NK-92 treated with Interleukin-12 subunit alpha and Interleukin-12 subunit beta, amount 100 ng/mL, for 24 hours (cell line): ENCODE measurements around the gene DAGLB.
"Not testable (repeated sequence)": the region's sequence is repeated elsewhere in the genome, so short reads cannot be mapped to it uniquely, and the experiment has no call there.

Experiments used
- DNase-seq: peaks from one replicate; lab custom pipeline; 2025; lab: John Stamatoyannopoulos, UW

DAGLB gene

DNA sequence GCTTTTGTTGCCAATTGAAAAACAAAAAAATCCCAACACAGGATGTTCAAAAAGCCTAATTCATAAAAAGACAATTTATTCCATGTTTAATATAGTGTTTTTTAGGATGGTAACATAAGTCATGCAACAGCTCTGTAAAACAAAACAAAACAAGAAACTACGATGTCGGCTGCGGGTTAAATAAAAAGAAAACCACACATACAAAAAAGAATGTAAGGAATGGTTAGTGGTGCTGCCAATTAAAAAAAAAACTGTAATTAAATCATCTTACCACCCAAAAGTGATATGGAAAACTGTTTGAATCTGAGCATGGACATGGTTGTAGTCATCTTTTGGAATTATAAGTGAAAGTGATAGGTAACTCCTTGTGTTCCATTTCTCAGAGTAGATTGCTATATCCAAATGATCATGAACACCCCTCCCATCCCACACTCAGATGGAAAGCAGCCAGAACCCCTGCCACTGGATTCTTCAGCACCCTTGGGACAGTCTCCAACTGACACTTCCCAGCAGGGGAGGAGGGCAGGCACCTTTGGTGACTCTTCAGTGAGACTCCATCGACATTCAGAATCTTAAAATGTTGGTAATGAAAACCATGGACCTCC is 14.3 kb upstream of the DAGLB start:
- no peak for DNase-seq

DNA sequence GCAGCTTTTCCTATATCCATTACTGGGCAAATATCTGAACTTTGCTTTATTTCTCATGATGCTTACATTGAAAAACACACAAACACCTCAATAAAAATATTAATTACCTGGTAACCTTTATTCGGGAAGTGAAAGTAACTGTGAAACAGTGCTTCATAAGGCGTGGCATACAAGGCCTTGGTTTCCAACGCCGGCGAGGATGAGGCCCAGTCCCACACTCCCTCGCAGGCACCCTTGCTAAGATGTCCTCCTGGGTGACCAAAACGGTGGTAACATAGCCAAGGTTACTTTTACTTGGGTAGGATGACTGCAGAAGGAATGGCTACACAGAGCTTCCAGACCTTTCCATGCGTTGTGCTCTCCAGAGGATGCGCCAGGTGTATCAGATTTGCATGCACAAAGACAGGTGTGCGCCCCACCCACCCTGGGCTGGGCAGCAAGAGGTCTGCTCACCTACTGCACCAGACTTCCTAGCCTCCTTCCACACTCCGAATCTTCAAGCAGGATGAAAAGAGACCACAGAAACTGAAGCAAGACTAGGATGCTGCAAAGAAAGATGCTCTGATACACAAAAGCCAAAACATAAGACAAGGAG is 13.3 kb upstream of the DAGLB start:
- DNase-seq: no peak

DNA sequence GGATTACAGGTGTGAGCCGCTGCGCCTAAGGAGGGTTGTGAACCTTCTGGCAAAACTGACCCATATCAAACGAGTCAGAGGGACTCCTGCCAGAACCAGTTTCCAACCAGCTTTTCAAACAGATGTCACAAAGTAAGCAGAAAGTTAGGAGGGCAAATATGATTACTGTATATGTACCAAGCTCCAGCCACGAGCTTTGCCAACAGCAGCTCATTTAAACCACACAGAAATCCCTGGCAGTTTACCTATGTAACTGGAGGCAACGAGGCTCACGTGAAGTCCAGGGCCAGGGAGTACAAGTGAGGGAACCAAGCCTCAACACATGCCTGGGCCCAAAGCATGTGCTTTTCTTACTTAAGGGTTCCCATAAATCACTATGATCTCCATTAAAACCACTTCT is 12.5 kb upstream of the DAGLB start:
- no peak for DNase-seq

DNA sequence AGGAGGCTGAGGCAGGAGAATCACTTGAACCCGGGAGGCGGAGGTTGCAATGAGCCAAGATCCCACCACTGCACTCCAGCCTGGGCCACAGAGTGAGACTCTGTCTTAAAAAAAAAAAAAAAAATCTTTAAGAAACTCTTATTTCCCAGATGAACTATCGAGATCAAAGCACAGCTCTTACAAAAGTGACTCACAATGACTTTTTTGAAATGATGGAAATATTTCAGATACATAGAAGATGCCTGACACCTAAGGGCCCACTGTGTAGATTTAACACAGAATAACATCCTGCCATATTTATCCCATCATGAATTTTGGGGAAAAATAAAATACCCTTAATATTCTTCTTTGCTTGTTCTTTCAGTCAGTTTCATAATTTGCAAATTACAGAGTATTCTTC is 10.9 kb upstream of the DAGLB start:
- DNase-seq: not testable (repeated sequence)

DNA sequence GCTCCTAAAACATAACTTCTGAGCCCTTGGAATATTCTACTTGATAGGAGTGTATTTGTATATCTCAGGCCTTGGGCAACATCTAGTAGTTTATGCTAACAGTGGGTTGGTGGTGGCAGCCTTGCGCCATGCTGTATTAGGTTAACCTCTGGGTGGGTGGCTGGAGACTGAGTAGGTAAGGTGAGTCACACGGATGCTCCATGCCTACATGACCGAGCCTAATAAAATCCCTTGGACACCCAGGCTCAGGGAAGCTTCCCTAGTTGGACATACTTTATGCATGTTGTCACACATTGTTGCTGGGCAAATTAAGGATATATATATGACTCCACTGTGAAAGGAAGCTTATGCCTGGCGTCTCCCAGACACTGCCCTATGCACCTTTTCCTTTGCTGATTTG is 6.0 kb upstream of the DAGLB start:
- no peak for DNase-seq

DNA sequence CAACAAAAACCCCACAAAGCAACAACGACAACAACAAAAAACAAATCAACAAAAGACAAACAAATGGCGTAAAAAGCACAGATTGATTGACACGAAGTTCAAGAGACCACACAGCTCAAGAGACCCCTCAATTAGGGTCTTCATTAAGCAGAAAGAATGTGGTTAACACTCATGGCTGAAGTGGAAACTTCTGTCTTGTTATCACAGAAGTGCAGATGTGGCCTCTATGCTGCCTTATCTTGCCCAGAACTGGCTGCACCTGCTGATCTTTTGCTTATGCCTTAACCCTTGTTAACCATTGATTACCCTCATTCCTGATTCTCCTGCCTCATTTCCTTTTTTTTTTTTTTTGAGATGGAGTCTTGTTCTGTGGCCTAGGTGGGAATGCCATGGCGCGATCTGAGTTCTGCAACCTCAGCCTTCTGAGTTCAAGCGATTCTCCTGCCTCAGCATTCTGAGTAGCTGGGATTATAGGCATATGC is 3.5 kb upstream of the DAGLB start:
- DNase-seq: no peak

DNA sequence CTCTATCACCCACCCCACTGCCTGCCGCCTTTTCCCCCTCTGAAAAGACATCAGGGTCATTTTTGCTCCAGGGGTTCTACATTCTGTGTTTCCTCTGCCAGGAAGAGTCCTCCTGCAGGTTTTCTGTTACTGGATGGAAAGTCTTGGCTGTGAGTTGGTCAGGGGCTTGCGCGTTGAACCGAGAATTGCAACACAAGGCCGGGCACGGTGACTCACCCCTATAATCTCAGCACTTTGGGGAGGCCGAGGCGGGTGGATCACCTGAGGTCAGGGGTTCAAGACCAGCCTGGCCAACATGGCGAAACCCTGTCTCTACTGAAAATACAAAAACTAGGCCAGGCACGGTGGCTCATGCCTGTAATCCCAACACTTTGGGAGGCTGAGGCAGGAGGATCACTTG is 2.8 kb upstream of the DAGLB start:
- not testable (repeated sequence) for DNase-seq

DNA sequence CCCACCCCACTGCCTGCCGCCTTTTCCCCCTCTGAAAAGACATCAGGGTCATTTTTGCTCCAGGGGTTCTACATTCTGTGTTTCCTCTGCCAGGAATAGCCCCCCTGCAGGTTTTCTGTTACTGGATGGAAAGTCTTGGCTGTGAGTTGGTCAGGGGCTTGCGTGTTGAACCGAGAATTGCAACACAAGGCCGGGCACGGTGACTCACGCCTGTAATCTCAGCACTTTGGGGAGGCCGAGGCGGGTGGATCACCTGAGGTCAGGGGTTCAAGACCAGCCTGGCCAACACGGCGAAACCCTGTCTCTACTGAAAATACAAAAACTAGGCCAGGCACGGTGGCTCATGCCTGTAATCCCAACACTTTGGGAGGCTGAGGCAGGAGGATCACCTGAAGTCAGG is 2.1 kb upstream of the DAGLB start:
- DNase-seq: not testable (repeated sequence)

DNA sequence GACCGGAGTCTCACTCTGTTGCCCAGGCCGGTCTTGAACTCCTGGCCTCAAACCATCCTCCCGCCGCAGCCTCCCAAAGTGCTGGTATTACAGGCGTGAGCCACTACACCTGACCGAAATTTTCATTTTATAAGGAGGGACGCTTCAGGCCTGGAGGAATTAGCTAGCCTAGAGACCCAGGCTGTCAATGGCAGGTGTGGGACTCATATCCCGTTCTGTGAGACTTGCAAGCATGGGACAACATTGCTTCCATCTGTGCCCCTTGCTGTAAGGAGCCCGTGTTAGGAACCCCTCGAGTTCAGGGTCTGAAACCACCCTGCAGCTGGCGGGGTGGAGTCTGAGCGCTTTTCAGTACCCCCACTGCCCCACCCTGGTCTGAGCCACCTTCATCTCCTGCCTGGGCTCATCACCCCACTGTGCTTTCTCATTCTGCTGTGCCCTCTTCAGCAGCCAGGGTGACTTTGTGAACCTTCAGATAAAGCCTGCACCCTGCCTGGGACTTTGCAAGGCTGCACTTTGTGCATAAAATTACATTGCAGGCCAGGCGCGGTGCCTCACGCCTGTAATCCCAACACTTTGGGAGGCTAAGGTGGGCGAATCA is 1.3 kb upstream of the DAGLB start:
- DNase-seq: no peak

DNA sequence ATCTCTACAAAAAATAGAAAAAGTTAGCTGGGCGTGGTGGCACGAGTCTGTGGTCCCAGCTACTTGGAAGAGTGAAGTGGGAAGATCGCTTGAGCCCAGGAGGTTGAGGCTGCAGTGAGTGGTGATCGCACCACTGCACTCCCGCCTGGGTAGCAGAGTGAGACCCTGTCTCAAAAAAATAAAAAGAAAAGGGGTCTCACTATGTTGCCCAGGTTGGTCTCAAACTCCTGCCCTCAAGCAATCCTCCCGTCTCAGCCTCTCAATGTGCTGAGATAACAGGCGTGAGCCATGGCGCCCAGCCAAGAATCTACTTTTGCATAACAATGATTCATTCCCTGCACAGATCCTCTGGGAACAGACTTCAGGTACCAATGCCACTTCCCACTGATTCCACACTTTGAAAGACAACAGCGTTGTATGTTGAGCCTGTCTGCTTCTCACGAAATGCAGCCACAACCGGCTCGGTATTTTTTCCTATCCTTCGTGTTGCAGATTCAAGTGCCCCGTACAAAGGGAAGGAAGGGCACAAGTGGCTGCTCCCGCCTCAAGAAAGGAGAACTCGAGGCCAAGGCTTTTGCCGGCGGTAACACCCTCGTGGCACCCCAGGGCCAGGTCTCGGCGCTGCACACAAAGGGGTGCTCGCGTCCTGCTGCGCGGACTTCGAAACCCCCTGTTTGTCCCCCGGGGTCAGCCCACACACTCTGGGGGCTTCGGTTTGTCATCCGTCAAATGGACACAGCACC is 745 bp downstream of the DAGLB start:
- peak; percentile 21 for DNase-seq

DNA sequence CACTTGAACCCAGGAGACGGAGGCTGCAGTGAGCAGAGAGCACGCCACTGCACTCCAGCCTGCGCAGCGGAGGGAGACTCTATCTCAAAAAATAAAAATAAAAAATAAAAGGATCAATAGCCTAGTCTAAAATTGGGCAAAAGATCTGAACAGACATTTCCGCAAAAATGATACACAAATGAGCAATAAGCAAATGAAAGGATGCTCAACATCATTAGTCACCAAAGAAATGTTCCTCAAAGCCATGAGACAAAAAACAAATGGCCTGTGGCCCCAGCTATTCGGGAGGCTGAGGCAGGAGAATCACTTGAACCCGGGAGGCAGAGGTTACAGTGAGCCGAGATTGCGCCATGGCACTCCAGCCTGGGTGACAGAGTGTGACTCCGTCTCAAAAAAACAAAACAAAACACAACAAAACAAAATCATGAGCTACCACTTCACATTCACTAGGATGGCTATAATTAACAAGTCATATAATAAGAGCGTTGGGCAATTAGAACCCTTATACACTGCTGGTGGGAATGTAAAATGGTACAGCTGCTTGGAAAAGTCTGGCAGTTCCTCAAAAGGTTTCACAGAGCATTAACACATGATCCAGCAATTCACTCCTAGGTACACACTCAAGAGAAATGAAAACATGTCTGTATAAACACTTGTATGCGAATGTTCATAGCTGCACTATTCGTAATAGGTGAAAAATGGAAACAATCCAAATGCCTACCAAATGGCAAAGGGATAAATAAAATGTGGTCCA is 3.1 kb downstream of the DAGLB start:
- no peak for DNase-seq

DNA sequence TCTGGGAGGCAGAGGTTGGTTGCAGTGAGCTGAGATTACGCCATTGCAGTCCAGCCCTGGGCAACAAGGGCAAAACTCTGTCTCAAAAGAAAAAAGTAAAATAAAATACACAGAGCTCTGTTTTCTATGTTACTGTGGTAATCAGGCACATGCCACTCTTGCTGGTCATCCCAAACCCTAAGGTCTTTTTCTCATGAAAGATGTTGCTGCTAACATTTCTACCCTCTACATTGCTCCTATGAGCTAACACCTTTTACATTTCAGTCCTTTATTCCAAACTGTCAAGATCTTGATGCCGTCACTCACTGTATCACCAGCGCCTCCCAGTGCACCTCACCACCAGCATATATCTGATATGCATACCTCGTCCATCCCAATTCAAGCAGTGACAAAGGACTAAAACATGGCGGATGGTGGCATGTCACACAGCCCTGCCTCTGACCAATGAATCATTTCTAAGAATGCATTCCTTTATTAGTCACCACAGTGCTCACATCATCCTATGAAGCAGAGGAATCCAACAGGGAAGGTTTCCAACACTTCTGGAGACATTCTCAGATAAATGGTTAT is 4.3 kb downstream of the DAGLB start:
- DNase-seq: no peak

DNA sequence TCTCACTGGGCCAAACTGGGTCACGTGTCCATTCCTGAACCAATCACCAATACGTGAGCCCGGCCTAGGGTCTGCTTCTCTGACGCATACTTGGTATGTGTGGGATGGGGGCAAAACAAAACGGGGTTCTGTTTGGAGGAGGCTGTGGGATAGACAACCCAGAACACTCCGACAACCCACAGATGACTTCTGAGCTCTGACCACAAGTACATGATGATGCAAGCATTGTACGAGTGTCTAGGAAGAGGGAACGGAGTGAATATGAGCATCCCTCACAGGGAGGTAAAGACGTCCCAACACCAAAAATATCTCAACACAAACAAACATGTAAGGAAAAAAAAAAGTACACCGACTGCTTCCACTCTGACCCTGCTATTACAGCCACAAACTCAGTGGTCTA is 5.6 kb downstream of the DAGLB start:
- DNase-seq: no peak

DNA sequence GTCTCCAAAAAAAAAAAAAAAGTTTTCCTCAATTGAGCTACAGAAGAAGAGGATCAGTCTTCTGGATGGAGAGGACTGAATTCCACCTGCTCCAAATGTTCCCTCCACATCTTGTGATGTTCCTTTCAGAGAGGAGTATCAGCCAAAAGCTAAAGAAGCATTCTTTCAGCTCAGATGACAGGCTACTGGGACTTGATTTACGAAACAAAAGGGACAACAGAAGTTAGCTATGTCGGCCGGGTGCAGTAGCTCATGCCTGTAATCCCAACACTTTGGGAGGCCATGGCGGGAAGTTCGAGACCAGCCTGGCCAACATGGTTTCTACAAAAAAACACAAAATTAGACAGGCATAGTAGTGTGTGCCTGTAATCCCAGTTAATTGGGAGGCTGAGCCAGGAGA is 7.4 kb downstream of the DAGLB start:
- DNase-seq: no peak

DNA sequence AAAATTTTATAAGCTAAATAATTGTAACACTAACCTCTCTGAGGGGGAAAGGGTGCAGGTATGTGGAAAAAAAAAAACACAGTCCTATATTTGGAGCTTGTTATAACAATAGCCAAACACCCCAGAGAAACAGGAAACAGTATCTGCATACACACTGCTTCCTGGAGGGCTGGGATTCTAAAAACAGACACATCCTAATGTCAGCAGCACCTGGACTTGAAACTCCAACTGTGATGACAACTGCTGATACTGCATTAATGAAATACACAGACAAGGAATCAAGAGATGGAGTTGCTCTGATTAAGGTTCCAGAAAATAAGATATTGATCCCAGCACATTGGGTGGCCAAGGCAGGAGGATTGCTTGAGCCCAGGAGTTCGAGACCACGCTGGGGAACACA is 9.3 kb downstream of the DAGLB start:
- DNase-seq: no peak

DNA sequence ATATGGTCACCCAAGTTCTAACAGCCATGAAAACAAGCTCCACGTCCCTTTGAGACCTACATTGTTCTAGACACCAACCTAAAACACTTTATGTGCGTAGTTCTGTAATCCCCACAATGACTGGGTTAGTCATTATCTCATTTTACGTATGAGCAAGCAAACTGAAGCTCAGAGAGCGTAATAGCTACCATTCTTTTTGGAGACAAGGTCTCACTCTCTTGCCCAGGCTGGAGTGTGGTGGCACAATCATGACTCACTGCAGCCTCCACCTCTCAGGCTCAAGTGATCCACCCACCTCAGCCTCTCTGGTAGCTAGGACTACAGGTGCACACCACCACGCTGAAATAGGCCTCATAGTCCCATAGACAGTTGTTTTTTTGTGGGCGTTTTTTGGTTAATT is 10.5 kb downstream of the DAGLB start:
- DNase-seq: no peak

DNA sequence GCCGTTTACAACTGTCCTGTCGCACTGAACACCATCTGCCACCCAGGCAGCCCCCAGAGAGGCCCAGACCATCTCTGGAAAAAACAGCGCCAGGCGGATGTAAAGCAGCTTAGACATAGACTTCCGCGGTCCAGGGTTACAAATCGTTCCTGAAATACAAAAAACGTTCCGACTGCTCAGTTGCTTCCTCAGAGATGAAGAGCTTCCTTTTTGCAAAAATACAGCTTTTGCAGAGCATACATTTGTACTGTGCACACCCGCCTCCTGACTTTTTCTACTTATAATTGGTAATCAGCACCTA is 11.4 kb downstream of the DAGLB start:
- DNase-seq: no peak

DNA sequence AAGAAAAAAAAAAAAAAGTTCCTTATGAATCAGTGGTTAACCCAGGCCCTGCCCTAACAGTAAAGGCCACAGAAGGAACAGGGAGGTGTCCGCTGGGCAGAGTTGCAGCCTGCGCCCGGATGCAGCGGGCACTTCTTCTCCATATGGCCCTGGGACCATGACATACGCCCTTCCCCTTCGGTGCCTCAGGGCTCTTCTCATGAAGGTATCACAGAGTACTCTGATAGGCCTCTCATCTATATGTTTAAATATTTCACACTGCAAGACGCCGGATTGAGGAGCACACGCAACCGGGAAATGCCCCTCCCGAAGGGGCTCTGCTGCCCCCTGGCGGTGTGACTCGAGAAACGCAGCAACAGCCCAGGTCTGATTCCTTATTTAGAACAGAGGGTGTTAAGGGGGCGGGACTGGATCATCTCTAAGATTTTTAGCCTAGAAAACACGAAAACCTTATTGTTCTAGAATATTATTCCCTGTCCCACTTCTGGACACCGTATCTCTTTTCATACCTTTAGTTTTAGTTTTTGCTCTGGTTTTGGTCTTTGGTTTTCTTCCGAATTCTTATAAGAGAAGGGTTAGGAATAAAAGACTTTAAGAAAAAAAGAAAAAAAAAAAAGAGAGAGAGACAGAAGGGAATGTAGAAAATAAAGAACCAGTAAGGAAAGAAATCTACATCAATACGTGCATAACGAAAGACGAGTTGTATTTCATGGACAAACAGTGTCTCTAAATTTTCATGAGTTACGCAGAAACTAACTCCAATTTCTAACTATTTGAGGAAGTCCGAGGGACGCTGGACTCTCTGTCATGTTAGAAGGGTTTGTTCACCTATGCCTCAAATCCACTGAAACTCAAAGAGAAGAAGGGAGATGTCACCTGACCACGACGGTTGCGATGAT is 12.0 kb downstream of the DAGLB start:
- DNase-seq: peak; percentile 44

DNA sequence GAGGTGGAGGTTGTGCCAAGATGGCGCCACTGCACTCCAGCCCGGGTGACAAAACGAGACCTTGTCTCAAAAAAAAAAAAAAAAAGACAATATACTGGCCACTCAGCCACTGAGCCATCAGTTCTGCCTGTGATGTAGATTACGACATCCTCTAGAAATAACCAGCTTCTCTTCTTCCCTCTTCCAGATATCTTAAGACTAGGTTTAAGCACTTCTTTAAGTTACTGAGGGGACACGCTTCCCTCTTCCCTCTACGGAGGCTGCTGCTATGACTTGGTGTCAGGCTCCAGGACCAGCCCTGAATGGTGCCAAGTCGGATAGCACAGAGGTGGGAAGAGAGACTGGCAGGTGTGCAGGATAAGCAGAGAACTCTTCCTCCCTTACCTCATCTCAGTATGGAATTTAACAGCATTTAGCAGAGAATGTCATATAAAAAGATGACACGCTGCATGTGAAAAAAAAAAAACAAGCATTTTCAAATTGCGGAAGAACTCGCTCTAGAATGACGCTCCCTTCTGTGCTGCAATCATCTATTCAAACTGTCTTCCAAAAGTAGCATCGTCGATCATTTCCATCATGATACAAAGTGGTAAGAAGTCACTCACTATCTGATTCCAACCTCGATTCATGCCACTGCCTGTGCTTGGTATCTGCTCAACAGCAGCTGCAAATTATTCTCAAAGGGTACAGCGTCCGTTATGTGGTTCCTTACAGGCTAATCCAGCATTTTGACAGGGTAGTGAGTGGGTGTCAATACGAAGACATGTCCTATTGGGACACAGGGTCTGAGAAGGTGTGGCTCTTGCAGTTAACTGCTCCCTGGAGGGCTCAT is 13.8 kb downstream of the DAGLB start:
- no peak for DNase-seq

DNA sequence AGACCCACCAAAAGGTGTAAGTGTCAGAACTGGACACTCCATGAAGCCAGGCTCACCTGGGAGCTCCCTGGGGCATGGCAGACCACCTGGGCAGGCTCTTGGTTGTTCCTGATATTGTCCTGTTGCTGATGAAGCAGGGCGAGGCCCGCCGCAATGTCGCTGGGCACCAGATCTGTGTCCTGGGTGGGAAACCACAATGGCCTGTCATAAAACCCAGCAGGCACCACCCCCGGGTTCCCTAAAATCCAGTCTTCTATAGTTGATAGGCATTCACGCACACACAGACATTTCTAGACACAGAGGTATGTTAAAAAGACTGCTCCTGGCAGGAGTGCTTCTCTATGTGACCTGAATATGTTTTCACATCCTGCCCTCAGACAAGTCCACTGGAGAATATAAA is 15.0 kb downstream of the DAGLB start:
- DNase-seq: no peak
